Sigmoid colon (tissue), 4 donors: ENCODE results near the gene MACROD2.

Experiments used
- EP300 ChIP-seq, 4 donors: sonication (generic); formaldehyde crosslinking; IDR thresholded peaks; one replicate each; pipeline ENCODE4 v1.6.1; 2017; ENCODE audit warnings: antibody characterized with exemption in 4 of 4
- POLR2A ChIP-seq, 2 donors: fragments of 450-650 bp; IDR thresholded peaks; one replicate each; pipeline ENCODE4 v1.6.1; 2016; ENCODE audit warnings: antibody characterized with exemption in 2 of 2, mild to moderate bottlenecking in 2 of 2, moderate library complexity in 2 of 2

- TF ChIP-seq EP300 (IDR thresholded peaks at IDR 0.05), result no peak
- TF ChIP-seq POLR2A (IDR thresholded peaks at IDR 0.05), result no peak
Measured at GRCh38 chr20:15945289-15945688, 1950.0 kb downstream of the MACROD2 start.
